Astrocyte (in vitro differentiated cells and primary cell): ENCODE data around the gene MXRA8.

Source experiments
- EZH2 ChIP-seq: IDR thresholded peaks from 2 replicates; pipeline ENCODE4 v1.6.1; 2012; ENCODE audit warnings: mild to moderate bottlenecking, low read length, inconsistent platforms; ENCODE audit not compliant: insufficient read depth
- TF ChIP-seq, protein P1 (sequence below): IDR thresholded peaks from 2 replicates; pipeline ENCODE4 v1.5.1; 2011; ENCODE audit warnings: low read depth, mild to moderate bottlenecking, inconsistent platforms, low read length, moderate library complexity; ENCODE audit not compliant: insufficient read depth

- TF ChIP-seq, protein P1, sequence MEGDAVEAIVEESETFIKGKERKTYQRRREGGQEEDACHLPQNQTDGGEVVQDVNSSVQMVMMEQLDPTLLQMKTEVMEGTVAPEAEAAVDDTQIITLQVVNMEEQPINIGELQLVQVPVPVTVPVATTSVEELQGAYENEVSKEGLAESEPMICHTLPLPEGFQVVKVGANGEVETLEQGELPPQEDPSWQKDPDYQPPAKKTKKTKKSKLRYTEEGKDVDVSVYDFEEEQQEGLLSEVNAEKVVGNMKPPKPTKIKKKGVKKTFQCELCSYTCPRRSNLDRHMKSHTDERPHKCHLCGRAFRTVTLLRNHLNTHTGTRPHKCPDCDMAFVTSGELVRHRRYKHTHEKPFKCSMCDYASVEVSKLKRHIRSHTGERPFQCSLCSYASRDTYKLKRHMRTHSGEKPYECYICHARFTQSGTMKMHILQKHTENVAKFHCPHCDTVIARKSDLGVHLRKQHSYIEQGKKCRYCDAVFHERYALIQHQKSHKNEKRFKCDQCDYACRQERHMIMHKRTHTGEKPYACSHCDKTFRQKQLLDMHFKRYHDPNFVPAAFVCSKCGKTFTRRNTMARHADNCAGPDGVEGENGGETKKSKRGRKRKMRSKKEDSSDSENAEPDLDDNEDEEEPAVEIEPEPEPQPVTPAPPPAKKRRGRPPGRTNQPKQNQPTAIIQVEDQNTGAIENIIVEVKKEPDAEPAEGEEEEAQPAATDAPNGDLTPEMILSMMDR = no peak
- no peak for TF ChIP-seq EZH2
These were observed 14.4 kb downstream of the MXRA8 start for GRCh38 chr1:1343811-1344421.
